ENCODE data around the gene HSD3B1.

HSD3B1 gene

DNA sequence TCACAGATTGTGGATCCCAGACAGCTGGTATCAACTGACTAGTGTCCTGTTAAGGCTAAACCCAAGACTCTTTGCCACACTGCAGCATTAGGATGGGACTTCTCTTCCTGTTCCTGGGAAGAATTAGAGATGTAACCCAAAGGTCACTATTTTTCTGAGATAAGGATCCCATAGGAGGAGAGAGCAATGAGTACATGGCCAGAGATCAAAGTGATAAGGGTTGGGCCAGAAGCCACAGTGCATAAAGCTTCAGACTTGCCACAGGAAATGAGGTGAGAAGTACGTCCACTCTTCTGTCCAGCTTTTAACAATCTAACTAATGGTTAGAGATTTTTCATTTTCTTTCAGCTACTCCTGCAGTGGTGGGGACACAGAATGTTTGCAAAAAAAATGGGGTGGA lies at the start of gene HSD3B1:
Gene HSD3B1 (plus strand): TSS at position 270 of the 400 bp plus-strand sequence. CDS start 267 bp downstream, outside the sequence.
- DNase-seq: no peak

DNA sequence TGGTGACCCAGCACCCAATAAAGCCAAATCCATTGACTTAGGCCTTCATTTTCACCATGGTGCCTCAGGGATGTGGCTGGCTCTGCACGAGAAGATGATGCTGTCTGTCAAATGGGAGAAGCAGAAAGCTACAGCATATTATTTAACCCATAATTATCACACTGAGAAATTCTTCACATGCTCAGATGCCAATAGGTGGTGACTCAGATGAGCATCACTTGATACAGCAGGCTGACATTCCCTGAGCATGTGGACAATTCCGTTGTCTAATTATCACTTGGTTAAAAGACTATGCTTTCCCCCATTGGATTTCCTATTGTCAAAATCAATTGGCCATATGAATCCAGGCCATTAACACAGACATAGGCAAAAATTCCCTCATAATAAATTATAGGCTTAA lies 44.0 kb upstream of the HSD3B1 start:
- DNase-seq: no peak

DNA sequence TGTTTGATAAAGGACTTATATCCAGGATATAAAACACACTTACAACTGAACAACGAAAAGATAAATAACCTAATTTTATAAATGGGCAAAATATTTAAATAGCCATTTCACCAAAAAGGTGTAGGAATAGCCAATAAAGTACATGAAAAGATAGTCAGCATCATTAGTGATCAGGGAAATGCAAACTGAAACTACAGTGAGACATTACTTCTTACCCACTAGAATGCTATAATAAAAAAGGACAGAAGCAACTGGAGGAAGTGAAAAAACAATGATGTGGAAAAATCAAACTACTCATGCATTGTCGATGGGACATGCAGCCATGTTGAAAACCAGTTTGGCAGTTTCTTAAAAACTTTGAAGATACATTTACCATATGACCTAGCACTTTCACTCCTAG lies 43.4 kb upstream of the HSD3B1 start:
- DNase-seq: no peak

DNA sequence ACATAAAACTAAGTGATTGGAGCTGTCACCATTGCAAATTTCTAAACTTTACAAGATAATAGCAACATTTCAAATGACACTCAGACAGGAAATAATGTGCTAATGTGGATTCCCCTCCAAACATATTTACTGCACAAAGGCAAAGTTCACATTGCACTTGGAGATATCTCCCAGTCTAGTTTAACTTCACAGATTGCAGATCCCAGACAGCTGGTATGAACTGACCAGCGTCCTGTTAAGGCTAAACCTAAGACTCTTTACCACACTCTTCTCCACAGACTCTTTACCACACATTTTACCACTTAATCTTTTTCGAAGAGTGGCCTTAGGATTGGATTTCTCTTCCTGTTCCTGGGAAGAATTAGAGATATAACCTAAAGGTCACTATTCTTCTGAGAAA lies 40.6 kb upstream of the HSD3B1 start:
- no peak for DNase-seq

DNA sequence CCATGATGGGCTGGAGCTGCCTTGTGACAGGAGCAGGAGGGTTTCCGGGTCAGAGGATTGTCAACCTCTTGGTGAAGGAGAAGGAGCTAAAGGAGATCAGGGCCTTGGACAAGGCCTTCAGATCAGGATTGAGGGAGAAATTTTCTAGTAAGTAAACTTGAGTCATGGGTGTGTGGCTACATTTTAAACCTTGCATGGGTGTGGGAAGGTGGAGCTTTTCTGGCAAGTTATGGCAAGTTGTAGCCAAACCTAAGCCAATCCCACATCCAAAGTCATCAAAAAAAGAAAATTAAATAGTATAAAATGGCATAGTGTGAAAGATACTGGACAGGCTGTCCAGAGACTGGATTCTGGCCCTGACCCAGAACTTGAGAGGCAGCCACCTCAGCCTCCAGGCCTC lies 39.8 kb upstream of the HSD3B1 start:
- no peak for DNase-seq

DNA sequence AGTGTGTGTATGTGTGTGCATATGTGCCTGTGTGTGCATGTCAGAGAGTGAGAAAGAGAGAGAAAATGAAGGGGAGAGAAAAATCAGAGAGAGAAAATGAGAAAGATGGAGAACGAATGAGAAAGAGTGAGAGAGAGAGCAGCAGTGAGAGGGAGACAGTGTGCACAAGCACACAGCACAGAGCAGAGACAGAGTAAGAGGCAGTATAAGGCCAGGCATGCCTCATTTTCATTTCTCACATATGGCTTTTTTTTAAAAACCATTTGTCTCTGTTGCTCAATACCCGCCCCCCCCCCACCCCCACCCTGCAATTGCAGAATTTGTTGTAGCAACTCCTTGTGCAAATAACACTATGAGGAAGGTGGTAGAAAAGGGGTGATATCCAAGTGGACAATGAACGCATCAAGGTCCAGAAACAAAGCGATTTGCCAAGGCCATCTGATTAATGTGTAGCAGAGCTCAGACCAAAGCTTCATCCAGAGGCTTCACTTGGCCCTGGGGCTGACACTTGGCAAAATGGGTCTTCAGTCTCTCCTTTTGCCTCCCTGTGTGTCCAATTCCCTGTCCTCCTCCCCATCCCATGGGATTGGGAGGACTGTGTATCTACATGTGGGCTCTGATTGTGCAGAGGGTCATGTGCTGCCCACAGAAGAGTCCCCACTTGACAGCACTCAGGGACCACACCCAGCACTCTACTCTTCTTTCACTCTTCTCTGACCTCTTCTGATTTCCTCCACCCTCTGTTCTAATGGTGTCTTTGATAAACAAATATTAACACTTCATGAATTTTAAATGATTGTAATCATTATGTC lies 38.9 kb upstream of the HSD3B1 start:
- DNase-seq: no peak

DNA sequence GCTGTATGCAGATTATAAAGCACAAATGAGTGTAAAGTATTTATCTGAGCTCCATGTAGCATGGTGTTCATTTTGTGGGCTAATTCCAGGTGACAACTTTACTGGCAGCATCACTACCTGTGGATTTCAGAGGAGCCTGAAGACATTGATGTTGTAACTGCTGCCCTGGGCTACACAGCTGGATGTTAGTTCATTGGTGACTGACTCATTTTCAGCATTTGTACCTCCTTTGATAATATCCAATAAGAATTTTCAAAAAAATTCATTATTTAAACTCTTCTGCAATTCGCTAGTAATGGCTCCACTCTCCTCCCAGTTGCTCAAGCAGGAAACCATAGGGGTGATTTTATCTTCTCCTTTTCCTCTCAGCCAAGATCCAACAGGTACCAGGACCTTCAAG lies 37.3 kb upstream of the HSD3B1 start:
- no peak for DNase-seq

DNA sequence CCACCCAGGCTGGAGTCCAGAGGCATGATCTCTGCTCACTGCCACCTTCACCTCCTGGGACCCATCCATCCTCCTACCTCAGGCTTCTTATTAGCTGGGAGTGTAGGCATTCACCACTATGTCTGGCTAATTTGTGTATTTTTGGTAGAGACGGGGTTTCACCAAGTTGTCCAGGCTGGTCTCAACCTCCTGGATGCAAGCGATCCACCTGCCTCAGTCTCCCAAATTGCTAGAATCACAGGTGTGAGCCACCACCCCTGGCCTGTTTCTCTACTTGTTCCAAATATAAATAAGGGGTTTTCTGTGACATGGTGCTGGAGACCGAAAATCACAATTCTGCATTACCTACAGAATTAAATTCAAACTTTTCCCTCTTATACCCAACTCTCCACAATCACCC lies 36.6 kb upstream of the HSD3B1 start:
- no peak for DNase-seq

DNA sequence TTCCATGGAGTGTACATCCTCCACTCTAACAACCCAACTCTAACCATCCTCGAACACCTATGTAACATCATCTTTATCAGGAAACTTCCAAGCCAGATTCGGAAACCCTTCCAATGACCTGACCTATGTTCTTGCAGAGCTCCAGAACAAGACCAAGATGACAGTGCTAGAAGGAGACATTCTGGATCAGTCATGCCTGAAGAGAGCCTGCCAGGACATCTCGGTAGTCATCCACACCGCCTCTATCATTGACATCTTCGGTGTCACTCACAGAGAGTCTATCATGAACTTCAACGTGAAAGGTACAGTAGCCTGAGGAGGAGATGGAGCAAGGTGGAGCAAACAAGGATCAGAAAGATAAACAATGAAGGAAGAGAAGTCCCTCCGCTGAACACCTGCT lies 36.1 kb upstream of the HSD3B1 start:
- no peak for DNase-seq

DNA sequence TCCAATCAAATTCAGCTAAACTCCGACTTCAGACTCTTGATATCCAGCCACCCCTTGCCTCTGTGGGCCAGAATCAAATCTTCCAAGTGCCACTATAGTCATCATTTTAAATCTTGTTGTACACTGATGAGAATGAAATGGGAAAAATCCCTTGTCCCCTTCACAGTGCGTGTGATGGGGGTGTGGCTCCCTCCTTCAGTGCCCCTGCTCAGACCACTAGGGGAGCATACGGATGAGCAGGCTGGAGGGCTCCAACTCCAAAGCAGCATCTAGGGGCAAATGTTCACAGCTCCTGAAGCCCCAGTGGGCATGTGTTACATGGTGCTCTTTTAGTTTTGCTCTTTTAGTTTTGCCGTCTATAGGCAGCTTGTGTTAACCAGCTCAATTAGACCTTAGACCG lies 35.4 kb upstream of the HSD3B1 start:
- DNase-seq: no peak

DNA sequence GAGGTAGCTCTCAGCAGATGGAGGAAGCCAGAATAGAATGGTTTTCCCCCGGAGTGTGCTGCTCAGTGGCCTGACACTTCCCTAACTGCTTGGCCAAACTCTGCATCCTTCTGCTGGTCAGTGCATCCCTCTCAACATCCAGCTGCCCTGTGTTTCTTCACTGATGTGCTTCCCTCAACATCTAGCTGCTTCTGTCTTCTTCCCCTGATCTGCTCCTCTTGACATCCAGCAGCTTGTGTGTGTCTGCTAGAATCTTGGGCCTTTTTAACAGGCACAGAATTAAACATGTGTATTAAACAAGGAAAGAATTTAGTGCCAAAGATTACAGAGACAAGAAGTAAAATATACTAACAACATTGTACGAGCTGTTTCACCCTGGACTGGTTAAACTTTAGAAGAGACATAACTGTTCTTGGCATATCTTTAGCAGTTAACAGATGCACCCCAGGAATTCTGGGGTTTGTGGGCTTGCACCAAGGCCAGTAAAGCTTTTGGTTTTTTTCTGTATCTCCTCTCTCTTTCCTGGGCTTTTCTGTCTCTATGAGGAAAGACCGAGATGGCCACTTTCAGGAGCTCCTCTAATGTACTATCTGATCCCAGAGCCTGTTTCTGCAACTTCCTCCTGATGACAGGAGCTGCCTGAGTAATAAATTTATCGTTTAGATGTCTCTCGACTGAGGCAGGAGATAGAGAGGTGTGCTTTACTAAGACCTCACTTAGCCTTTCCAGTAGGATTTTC lies 34.8 kb upstream of the HSD3B1 start:
- DNase-seq: no peak

DNA sequence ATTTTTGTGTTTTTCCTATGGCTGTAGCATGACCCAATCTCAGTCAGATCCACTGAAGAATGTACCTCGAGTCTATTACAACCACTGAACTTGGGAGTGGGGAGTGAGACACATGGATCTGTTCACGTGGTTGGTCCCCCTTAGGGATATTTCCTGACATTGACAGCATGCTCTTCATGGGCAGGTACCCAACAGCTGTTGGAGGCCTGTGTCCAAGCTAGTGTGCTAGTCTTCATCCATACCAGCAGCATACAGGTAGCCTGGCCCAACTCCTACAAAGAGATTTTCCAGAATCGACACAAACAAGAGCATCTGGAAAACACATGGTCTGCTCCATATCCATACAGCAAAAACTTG lies 34.2 kb upstream of the HSD3B1 start:
- DNase-seq: no peak

DNA sequence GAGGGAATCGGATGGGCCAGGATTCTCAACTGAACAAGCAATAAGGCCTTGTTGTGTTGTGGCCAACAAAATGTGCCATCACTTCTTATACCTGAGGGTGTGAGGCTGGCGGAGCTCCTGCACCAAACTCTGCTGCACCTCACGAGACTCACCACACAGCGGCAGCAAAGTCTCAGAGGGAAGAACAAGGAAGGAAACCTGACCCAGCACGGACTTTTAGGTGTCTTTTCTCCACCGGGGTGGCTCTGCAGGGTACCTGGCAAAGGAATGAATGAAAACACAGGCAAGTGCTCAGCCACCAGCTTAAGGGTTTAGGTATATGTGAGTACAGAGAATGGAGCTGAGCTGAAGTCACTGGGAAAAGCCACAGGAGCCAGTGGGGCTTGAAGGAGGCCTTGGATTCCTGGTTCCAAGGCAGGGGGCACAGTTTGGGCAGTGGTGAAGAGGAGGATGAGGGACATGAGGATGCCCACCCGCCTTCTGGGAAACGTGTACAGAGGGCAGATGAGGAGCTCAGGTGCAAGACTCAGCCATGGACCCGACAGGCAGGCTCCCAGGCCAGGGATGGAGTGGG lies 31.1 kb upstream of the HSD3B1 start:
- DNase-seq: peak; percentile 73

DNA sequence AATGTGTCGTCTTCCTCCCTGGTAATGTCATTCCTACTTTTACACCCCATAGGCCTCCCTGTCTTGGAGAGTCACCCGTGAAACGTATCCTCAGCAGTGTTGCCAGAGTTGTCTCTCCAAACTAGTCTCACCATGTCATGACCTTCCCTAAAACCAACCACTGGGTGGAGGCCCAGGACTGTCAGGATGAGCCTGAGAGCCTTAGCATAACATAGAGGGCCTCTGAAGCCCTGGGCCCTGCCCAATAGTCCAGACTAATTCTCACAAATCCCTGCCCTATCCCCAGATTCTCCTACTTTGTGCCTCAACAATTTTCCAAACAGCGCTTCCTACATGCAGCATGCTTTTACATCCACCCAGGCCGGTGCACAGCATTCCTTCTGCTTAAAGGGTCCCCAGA lies 29.3 kb upstream of the HSD3B1 start:
- no peak for DNase-seq

DNA sequence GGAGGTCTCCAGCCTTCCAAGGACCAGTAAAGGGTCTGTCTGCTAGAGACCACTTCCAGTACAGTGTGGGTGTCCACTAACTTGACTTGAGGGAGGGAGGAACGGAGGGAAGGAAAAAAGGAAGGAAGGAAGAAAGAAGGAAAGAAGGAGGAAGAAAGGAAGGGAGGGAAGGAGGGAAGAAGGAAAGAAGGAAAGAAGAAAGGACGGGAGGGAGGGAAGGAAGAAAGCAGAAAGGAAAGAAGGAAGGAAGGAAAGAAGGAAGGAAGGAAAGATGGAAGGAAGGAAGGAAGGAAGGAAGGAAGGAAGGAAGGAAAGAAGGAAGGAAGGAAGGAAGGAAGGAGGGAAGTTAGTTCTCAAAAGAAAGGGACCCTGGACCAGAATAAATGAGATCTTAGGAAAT lies 26.8 kb upstream of the HSD3B1 start:
- no peak for DNase-seq

DNA sequence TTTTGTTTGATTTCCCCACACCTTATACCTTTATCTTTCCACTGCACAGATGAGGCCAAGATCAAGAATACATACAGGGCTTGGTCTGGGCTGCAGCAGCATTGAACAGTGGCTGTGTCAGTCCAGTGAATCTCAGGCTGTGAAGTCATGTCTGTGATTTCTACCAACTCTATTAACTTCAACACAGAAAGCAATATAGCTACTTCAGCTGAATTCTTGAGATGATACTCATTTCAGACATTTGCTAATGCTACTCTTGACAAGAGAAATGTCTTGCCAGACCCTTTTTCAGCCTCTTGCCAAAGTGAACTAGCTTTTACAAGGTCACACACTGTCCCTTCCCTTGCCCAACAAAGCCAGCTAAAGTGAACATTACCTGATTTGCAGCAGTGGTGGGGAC lies 25.1 kb upstream of the HSD3B1 start:
- no peak for DNase-seq

DNA sequence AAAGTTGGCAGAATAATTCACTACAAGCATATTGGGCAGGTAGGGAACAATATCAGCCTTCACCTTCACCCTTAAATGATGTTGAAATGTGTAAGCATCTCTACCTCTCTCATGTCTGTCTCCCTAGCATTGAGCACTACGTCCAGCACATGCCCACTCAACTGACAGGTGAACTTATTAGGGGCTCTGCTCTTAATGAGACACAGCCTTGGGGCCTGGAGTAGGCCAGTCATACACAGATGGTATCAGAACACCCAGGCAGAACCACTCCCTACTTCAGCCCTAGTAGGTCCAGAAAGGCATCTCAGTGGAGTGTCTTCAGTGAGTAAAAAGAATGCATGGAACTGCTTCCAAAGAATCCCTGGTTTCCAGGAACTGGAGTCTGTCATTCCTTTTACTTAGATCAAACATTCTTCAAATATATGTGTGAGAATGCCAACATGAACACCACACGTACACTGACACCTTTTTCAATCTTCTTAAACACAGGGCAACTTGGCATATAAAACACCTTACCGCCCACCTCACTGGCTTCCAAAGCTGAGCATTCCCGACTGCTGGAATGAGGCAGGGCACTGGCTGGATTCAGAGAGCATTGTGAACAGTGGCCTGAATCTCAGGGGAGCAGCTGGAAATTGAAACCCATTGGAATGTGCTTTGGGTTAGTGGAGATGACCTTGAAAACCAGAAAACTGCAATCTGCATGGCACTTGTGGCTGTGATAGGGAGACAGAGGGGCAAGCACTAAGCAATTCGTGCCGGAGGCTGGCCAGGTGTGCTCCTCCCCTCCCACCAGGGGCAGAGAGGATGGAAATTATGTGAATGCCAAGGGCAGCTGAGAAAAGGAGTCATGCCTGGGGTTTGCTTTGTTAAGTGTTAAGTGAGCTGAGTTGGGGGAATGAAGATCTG lies 24.2 kb upstream of the HSD3B1 start:
- no peak for DNase-seq

DNA sequence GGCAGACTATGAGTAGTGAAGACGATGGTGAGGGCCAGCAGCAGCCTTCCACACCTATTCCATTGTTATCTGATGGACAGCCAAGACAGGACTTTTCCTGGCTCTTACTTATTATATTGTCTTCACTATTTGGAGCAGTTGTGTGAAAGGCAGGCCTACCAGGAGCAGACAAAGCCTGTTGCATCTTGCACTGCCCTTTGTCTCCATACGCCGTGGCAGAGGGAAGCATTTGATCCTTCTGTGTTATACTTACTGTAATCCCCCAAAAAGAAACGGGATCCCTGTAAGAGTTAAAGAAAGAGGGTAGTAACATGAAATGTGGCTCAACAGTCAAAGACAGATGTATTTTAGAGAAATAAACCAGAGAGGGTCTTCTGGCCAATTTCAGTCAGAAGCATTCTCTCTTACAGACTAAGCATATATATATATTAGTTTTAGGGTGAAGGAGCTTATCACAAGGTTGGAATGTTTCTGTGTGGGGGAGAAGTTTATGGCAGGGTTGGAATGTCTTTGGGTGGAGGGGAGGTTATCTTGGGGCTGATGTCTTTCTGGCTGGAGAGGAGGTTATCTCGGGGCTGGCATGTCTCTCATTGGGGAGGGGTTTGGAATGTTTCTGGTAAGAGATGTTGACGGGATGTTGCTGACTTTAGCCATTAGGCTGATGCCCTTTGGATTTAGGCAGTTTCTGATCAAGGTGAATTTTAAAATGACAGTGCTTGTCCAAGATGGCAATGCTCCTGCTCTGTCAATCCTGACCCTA lies 23.4 kb upstream of the HSD3B1 start:
- DNase-seq: no peak

DNA sequence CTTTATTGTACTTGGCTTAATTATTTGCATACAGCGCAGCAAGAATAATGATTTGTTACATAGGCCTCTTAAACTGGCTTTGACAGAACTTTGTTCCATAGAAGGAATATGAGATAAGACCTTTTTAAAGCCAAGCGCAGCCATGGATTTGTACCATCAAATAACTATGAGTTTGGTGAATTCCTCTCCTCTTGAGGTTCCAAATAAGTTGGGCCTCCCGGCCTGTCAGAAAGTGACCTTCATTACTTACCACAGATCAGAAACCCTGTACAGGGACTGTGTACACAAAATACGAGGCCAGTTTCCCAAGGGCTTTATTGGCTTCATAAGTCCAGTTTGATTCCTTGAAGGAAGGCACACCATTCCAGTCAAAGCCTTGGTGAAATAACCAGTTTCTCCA lies 21.8 kb upstream of the HSD3B1 start:
- no peak for DNase-seq

DNA sequence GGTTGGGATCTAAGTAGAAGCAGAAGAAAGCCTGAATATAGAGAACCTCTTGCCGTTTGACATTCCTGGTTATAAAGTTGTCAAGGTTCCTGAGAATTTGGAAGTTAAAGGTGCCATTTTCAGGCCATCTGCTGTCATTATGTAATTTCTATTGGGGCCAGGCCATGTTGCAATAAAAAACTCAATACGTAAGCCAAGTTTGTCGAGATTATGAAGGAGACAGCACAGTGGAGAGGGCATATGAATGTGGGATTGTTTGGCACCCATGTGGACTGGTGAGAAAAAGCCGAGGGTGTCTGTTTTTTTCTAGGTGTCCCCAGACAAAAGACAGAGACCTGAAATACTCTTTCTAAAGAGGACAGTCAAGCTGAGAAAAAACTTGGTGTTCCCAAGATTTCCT lies 18.8 kb upstream of the HSD3B1 start:
- DNase-seq: no peak

DNA sequence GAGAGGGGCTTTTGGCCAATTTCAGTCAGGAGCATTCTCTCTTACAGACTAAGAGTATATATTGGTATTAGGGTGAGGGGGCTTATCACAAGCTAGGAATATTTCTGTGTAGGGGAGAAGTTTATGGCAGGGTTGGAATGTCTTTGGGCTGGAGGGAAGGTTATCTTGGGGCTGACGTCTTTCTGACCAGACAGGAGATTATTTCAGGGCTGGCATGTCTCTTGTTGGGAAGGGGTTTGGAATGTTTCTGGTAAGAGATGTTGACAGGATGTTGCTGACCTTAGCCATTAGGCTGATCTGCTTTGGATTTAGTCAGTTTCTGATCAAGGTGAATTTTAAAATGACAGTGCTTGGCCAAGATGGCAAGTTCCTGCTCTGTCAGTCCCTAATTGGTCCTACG lies 17.8 kb upstream of the HSD3B1 start:
- no peak for DNase-seq

DNA sequence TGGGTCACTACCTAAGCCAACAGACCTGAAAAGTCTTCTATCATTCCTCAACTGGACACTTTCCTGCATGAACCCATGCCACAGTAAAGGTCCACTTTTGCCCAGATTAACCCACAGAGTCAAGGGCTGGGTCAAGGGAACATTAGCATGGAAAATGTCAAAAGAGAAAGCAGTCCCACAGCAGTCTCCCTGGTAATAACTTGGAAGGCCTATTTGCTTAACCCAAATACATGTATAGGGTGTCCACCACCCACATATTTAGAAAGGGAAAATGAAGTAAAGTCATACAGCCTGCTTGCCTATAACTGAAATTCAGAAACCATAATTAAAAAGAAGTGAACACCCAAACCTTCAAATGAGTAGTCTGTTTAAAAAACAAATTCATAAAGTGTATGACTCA lies 16.1 kb upstream of the HSD3B1 start:
- DNase-seq: no peak

DNA sequence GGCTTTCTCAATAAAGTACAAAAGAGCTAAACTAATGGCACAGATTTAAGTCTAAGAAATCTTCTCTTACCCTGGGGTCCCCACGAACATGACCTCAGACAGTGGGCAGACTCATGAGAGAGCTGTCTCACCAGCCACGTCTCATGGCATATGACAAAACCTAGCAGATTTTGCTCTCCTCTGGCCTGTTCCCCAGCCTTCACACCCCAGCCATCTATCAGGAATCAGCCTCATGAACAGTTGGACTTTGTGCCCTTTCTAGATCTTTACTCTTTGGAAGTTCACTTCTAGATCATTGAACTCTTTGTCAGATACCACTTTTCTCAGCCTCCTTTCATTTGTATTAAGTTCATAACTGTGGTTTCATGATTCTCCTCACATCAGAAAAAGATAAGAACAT lies 14.2 kb upstream of the HSD3B1 start:
- DNase-seq: no peak
